ENCODE measurements around the gene UROD.

DNA sequence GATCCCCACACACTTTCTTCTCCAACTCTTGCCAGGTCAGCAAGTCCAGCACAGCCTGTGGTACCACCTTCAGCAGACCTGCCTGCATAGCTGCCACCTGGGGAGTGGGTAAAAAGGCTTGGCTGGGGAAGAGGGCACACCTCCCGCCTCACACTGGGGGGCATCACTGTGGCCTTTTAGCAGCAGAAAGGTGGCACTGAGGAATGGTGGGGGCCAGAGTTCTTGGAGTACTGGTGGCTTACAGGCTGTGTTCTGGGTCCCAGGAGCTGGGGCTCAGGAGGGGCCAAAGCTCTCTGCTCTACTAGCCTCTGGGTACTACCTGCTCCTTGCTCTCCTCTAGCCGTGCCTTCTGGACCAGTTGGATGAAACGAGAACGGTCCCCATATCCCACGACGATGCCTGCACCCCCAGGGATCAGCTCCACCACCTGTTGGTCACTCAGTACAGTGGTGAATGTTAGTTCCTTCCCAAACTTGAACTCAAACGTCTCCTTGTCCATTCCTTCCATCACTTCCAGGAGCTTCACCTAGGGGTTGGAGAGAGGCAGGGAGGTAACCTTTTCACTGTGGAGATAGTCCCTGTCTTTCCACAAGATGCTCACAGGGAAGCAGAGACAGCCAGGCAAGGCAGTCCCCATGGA is 7.7 kb upstream of the UROD start:
- TF ChIP-seq, protein P1, sequence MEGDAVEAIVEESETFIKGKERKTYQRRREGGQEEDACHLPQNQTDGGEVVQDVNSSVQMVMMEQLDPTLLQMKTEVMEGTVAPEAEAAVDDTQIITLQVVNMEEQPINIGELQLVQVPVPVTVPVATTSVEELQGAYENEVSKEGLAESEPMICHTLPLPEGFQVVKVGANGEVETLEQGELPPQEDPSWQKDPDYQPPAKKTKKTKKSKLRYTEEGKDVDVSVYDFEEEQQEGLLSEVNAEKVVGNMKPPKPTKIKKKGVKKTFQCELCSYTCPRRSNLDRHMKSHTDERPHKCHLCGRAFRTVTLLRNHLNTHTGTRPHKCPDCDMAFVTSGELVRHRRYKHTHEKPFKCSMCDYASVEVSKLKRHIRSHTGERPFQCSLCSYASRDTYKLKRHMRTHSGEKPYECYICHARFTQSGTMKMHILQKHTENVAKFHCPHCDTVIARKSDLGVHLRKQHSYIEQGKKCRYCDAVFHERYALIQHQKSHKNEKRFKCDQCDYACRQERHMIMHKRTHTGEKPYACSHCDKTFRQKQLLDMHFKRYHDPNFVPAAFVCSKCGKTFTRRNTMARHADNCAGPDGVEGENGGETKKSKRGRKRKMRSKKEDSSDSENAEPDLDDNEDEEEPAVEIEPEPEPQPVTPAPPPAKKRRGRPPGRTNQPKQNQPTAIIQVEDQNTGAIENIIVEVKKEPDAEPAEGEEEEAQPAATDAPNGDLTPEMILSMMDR (conservative IDR thresholded peaks at IDR 0.05): no peak
- TF ChIP-seq ZFX (IDR thresholded peaks at IDR 0.05): no peak

Data from C4-2B (cell line).